DMS79 (cell line): ENCODE data around the gene CTNND2.
A peak's percentile ranks its signal among the peaks of the same experiment; 100 is the strongest.

ENCODE experiments used
- DNase-seq: peaks from one replicate; lab custom pipeline; 2025; lab: John Stamatoyannopoulos, UW

The CTNND2 gene, protein sequence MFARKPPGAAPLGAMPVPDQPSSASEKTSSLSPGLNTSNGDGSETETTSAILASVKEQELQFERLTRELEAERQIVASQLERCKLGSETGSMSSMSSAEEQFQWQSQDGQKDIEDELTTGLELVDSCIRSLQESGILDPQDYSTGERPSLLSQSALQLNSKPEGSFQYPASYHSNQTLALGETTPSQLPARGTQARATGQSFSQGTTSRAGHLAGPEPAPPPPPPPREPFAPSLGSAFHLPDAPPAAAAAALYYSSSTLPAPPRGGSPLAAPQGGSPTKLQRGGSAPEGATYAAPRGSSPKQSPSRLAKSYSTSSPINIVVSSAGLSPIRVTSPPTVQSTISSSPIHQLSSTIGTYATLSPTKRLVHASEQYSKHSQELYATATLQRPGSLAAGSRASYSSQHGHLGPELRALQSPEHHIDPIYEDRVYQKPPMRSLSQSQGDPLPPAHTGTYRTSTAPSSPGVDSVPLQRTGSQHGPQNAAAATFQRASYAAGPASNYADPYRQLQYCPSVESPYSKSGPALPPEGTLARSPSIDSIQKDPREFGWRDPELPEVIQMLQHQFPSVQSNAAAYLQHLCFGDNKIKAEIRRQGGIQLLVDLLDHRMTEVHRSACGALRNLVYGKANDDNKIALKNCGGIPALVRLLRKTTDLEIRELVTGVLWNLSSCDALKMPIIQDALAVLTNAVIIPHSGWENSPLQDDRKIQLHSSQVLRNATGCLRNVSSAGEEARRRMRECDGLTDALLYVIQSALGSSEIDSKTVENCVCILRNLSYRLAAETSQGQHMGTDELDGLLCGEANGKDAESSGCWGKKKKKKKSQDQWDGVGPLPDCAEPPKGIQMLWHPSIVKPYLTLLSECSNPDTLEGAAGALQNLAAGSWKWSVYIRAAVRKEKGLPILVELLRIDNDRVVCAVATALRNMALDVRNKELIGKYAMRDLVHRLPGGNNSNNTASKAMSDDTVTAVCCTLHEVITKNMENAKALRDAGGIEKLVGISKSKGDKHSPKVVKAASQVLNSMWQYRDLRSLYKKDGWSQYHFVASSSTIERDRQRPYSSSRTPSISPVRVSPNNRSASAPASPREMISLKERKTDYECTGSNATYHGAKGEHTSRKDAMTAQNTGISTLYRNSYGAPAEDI (N-terminal part only)

DNA sequence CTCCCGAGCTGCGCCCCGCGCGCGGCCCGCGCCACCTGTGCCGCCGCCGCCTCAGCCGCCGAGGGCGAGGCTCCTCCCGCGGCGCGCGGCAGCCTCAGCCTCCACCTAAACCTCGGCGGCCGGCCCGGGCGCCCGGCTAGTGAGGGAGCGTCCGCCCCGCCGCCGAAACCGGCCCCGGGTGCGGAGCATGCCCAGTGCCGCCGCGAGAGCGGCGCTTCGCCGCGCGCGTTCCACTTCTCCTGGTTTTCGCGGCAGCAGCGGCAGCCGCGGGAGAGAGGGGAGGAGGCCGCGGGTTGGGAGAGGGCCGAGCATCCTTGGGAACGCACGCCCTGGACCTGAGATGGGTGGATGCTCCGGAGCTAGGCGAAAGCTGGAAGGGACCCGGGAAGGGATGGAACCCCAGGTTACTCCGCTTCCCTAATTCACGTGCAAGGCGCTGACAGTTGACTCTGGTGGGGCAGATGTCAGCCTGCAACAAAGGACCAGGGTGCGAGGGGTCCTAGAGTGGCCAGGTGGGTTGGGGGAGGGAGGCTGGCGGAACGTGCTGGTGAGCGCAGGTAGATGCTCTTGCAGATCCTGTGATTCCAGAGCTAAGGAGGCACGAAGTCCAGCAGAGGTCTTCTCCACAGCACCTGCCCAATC lies at the start of gene CTNND2:
TSS of gene CTNND2 (minus strand) at position 182 of the 642 bp plus-strand sequence. CDS start 593 bp downstream, outside the sequence.
- DNase-seq, result peak; percentile 14

DNA sequence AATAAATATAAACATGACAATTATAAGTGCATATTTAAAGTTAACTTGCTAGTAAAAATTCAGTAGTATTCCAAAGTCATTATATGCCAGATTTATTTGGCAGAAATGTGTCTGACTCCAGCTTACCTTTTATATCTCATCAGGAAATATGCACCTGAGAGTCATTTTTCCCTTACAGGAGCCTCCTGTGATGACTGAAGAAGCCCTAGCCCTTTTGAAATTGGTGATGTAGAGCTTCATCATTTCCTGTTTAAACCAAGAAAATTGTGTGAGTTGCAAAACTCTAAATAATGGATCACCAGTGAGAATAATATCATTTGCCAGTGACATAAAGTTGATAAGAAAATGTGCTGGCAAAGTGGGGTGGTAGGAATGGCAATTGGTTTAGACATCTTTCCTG lies 42.1 kb upstream of the CTNND2 start:
- no peak for DNase-seq

DNA sequence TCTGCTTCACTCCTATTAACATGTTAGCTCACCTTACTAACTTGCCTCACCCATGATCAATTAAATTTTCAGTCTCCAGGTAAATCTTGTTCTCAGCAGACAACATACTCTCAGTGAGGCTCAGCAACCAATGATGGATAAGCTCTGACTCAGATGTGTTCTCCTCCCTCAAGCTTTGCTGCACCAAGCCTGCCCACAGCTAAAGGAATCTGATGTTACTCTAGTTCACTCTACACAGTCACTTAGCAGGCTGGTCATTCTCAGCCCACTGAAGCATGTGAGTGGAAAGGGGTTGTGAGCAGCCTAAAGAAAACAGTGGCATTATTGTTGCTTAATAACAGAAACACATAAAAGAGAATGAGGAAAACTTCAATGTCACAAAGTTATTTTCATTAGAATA lies 37.3 kb upstream of the CTNND2 start:
- no peak for DNase-seq

DNA sequence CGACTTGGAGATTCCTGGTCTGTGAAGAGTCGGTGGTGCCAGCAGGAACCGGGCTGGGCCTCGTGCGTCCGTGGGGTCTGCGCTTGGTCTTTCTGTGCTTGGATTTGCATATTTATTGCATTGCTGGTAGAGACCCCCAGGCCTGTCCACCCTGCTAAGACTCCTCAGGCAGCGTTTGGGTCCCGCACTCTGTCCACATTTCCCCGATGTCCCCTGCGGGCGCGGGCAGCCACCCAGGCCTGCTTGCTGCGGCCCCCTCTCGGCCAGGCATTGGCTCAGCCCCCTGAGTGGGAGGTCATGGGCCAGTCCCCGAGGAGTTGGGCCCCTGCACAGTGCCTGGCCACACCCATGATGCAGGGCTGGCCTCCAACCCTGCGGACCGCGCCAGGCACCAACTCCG lies 27.4 kb upstream of the CTNND2 start:
- no peak for DNase-seq

DNA sequence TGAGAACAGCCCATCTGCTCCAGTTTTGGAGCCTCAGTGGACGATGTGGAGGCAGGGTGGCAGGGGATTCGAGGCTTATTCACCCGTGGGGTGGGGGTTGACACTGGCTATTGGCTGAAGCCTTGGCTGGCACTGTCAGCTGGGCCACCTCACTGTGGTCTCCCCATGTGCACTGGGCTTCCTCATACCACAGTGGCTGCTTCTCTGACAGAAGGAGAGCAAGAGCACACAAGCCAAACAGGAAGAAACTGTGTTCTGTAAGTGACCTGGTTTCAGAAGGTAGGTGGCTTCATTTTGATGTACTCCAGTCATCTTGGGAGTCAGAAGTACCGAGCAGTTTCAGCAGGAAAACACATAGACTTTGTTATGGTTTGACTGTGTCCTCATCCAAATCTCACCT lies 24.7 kb upstream of the CTNND2 start:
- DNase-seq, result no peak

DNA sequence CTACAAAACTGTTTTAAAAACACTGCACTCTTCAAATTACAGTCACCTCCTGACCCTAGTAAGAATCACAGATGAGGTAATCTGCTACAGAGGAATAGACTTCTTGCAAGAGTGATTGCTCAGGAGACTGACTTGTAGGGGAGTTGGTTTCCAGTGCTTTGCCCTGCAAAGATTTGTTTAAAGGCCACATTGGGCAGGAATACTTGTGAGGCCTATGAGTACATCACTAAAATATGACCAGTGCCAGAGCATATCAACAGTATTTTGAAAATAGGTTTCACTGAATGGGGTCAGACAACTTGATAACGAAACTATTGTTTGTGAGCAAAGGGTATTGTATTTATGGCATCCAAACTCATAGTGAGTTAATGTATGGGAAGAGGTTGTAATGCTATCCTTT lies 21.5 kb upstream of the CTNND2 start:
- DNase-seq, result no peak

DNA sequence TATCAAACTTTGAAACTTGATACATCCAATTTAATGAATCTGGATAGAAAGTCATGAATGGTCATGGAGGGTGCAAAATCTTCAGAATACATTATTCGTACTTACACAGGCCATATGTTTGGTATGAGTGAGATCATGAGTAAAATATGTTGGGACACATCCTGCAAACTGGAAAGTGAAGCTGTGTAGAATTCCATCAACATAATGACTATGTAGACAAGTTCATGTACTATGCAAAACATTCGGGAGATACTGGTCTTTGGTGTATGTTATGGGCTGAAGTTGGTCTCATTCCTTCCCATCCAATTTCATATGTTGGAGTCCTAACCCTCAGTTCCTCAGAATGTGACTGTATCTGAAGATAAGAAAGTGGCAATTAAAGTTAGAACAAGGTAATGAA lies 18.1 kb upstream of the CTNND2 start:
- DNase-seq, result no peak

DNA sequence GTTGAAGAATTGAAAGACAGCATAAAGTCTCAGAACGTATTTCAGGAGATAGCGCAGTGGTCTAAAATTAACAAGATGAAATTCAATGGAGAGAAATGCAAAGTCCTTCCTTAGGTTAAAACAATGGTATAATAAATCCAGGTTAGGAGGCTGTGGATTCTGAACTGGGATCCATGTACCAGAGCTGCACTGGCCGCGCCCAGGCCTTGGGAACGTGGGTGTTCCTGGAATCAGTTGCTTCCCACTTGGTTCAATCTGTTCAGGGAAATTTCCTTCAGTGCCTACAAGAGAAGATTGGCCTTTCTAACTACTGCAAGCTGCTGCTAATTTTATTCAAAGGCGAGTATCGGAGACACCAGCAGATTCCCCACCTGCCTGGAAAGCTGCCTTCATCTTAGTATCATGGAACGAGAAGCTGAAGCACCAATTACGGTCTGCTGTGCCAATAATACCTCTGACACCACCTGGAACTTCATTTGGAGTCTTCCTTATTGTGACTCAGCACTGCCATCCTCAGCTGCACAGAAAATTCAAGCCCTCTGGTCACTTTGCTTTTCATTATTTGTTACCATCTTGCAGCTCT lies 14.3 kb upstream of the CTNND2 start:
- no peak for DNase-seq

DNA sequence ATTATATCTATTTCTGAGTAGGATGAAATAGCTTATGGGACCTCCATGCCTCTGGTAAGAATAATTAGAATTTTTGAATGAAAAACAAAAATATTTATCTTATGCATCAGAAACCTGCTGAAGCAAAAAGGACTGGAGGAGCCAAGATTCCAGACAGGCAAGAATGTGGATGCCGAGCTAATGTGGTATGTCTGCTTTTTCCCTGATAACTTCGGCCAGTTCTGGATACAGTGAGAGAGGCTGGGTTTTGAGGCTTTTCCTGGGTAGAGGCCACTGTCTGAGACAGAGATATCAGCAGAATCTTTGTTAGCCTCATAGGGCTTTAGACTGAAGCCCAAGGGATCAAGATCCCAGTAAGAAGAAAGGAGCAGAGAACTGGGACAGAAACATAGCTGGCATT lies 5.2 kb upstream of the CTNND2 start:
- no peak for DNase-seq

DNA sequence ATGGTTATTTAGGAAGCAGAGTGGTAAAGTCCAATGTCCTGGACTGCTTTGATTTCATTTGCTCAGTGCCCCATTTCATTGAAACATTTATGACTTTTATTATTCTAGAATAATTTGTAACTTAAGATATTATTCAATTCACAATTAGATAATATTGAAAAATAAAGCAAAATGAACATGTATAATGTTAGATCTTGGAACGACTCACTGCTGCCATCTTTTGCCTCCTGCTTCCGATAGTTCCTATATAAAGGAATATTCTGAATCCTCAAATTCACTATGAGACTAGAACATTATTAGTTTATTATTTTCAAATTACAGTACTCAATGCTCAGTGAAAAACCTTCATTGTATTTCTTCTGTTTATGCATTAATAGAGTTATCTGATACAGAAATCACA lies 2.3 kb upstream of the CTNND2 start:
- DNase-seq, result no peak

DNA sequence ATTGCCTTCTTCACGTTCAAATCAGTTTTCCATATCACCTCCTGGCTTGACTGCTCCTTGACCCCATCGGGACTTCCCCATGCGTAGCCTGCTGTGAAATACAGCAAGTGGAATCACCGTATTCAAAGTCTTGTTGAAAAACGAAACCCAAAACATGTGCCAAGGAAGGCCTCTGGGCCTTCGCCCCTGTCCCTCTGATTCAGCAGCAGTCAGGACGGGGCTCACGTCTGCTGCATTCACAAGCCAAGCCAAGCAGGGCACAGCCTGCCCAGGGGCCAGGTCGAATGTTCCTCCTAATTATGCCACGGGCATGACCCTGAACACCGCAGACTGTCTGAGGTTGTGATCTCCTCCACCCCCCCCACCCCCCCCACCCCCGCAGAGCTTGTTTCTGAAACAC lies 960 bp upstream of the CTNND2 start:
- no peak for DNase-seq

DNA sequence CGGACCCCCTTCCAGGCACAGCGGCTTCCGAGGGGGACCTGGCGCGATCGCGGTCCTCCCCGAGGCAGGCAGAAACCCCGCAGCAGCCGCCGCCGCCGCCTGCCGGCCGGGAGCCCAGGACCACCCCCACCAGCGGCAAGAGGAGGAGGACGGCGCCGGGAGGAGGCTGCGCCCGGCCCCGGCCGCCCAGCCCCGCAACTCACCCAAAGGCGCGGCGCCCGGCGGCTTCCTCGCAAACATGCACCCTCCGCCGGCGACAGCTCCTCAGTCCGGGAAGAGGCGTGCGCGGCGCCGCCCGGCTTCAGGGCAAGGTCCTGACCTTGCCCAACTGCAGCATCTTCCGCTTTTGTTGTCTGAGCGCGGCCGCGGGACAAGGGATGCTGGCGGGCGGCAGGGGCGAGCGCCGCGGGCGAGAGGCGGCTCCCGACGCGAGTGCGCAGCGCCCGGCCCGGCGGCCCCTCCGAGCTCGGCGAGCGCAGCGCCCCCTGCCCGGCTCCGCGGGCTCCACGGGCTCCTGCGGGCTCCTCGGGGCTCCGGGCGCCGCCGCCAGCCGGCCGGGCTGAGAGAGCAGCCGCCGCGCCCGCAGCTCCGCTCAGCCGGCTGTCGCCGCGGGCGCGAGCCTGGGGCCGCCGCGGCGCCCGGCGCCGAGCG lies 507 bp downstream of the CTNND2 start:
- DNase-seq, result no peak

DNA sequence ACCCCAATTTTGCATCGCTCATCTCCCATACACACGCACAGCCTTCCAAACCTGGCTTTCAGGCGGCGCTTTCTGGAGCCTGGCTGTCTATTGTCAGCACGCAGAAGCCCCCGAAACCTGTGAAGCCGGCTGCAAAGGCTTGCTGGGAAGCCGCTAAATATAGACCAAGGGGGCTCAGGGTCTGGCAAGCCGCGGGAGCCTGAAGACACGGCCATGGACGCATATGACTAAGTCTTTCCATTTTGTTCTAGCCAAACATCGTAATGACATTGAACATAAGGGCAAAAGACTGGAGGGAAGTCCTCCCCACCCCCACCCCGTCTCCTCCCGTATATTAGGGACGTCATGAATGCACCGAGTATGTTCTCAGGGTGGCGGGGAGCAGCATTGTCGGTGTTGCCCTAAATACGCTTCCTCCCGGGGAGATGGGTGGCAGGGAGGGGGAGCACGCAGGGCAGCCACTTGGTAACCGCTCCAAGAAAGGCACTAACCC lies 1.1 kb downstream of the CTNND2 start:
- DNase-seq, result no peak

DNA sequence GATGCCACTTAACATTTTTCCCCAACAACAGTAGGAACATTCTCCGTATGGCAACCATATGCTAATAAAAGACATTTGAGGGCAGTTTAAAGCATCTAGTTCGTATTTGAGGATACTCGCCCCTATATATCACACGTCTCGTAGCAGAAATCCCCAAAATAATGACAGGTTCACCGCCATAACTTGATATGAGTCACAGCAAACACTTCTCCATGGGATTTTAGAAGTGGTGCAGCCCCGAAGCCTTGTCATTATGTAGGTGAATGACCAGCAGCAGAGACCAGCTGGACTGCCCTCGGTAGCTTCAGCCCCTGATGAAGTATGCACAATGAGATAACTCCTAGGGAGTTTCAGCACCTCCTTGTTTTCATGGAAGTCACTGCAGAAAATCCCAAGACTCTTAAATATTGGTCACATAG lies 2.0 kb downstream of the CTNND2 start:
- DNase-seq, result no peak

DNA sequence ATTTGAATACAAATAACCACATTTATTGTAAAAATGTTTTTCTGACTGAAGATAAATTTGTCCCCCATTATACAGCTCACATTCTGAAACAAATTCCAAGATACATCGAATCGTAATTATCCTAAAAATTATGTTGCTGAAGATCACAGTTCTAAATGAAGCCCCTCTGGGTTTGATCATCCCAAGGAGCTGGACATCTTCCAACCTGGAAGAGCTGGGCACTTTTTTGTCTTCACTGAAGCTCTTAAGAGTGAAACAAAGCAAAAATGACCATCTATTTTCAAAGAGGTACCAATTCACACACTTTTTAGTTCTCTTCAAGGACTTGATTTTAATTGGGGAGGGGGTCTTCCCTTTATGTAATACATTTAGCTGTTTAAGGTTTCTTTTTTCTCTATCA lies 5.5 kb downstream of the CTNND2 start:
- DNase-seq, result no peak

DNA sequence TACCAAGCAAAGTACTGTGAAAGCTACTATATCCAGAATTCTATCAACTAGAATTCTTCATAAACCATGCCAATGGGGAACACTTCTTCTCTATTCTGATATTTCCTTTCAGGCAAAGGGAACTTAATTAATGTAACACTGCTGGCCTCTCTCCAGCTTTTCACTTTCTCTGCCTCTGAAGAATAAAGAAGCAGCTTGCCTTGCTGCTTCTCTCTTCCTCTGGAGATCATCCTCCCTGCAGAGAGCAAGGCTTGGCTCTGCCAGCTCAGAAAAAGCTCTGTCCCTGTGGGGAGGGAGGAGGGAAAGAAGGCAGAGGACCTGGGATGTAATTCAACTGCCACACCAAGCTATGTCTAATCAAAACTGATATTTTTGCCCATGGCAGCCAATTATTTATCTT lies 6.5 kb downstream of the CTNND2 start:
- DNase-seq, result no peak

DNA sequence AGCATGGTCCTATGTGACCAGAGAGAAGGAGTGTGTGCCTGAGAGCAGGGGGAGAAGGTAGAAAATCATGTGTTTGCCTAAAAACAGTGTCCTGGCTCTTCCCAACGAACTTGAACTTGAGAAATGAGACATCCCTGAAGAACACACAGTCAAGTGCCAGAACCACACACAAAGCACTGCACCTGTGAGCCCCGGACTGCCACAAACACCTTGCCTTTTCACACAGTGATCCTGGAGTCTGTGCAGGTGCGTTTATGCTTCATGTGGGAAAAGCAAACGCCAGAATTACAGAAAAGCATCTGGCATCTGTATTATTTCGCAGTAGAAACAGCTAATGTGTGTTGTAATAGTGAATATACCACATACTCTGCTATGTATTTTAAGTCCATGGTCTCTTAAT lies 9.3 kb downstream of the CTNND2 start:
- DNase-seq, result no peak

DNA sequence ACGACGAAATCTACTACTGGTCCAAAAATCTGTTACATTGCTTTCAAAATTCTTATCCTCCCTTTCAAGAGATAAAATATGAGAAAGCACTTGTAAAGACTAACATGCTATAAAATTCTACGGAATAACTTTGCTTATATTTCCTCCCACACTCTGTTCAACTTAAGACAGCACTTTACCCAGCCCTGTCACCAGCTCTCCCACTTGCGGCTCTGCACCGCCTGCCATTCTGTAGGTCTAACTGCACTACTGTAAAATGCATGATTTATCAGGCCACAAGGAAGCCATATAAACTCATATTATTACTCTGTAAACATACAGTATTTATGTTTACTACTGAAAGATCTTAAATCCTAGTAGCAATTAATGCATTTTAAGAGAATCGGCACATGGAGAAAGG lies 11.4 kb downstream of the CTNND2 start:
- DNase-seq, result no peak

DNA sequence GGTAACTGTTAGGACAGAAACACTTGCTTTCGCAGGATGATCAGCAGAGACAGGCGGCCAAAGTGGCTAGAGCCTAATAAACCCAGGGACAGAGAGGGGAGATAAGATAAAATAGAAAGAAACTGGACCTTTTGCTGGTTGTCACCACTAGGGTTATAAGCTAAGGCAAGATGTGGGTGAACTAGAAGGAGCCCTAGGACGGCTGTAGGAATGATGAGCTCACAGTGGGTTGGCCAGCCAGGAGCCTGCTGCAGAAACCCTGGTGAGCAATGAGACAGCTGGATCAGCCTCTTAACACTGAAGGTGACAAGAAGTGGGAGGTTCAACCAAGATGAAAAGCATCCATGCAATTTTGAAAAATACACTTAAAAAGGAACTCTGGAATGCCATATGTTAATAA lies 13.5 kb downstream of the CTNND2 start:
- DNase-seq, result no peak

DNA sequence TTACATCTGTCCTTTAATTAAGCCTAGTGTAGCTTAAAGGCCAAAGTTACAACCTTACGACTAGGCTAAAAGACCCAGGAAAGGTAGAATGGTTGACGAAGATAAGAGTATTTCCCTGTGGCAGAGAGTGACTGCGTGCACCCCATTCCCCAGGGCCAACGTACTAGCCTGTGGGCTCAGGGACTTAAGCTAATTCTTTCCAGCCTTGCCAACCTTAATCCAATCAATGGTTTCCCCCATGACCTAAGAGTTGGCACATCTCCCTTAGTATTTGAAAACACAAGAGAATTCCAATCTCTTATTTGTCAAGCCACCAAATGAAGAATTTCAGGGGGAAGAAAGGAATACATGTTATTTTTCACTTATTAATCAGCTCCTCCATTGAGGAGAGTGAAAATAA lies 16.0 kb downstream of the CTNND2 start:
- no peak for DNase-seq

DNA sequence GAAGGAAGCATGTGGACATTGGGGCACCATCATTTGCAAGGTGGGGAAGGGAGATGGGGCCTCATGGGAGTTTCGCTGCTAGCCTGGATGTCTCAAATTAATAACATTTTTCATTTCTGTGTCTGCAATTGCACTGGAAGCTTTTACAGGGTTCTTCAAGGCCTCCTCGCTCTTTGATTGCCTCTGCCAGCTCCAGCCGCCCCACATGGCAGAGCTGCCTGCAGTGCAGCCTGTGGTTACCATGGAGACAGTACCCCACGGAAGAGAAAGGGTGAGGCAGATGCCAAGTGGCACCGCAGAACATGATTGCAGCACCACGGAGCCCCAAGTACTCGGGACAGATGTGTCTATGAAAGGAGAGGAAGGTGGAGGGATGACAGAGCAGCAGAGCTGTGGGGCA lies 25.4 kb downstream of the CTNND2 start:
- no peak for DNase-seq
